ENCODE data around the gene DNAH2. TPM values are rescaled to one million over a fixed set of nuclear protein-coding genes. Genes with fewer than 3 reads are reported as not detected.

The DNAH2 gene
- total and polyA plus RNA-seq, 2 of the 8 experiments (the other 6 are each of a cell fraction or from before 2014, with no cell fraction given) = 0.13 to 0.18 TPM

DNA sequence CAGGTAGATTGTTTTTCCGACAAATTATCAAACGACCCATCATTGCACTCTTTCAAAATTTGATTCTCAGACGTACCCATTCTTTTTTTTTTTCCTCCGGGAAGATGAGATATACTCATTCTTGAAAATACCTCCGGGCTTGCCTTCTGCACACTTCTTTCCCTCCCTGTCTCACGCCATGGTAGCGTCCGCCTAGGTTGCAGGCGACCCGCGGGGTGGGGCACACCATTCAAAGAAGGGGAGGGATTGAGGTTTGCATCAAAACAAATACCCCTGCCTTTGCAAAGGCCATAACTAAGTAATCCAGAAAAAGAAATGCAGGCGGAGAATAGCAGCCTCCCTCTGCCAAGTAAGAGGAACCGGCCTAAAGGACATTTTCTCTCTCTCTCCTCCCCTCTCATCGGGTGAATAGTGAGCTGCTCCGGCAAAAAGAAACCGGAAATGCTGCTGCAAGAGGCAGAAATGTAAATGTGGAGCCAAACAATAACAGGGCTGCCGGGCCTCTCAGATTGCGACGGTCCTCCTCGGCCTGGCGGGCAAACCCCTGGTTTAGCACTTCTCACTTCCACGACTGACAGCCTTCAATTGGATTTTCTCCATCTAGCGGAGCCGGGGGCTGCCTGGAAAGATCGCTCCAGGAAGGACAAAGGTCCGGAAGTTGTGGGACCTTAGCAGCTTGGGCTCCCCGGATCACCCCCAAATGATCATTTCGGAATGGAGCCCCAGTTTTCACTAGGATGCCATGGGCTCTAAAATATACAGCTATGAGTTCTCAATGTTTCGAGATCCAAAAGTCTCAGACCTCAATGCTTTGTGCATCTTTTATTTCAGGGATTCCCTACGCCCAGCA is 31.1 kb upstream of the DNAH2 start (continued):
- peak; percentile 92 for TF ChIP-seq TAF7 (optimal IDR thresholded peaks at IDR 0.05; ENCODE audit: borderline replicate concordance, low read depth, low read length)
- TF ChIP-seq TBP (IDR thresholded peaks at IDR 0.05; ENCODE audit: low read depth, low read length) = peak; percentile 94
- no peak for TF ChIP-seq SRF (IDR thresholded peaks at IDR 0.05; ENCODE audit: low read depth, low read length)
- TF ChIP-seq TCF12 (IDR thresholded peaks at IDR 0.05; ENCODE audit: low read depth, low read length) = no peak
- no peak; the same call in 1 of the 2 replicates for TF ChIP-seq SP1 (IDR thresholded peaks at IDR 0.05; ENCODE audit: low read depth, low read length)
- no peak for TF ChIP-seq SIRT6 (IDR thresholded peaks at IDR 0.05; ENCODE audit: low read length)
- TF ChIP-seq SP2 (IDR thresholded peaks at IDR 0.05; ENCODE audit: low read length) = no peak
- TF ChIP-seq, protein P1, sequence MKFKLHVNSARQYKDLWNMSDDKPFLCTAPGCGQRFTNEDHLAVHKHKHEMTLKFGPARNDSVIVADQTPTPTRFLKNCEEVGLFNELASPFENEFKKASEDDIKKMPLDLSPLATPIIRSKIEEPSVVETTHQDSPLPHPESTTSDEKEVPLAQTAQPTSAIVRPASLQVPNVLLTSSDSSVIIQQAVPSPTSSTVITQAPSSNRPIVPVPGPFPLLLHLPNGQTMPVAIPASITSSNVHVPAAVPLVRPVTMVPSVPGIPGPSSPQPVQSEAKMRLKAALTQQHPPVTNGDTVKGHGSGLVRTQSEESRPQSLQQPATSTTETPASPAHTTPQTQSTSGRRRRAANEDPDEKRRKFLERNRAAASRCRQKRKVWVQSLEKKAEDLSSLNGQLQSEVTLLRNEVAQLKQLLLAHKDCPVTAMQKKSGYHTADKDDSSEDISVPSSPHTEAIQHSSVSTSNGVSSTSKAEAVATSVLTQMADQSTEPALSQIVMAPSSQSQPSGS (IDR thresholded peaks at IDR 0.05; ENCODE audit: low read length) = no peak
- TF ChIP-seq GTF2F1 (IDR thresholded peaks at IDR 0.05; ENCODE audit: borderline replicate concordance, low read depth, low read length) = 0 out of 2 replicates have a peak, but pooled peaks have one; percentile 75
- no peak for TF ChIP-seq RBBP5 (IDR thresholded peaks at IDR 0.05; ENCODE audit: borderline replicate concordance, low read depth, low read length)
- TF ChIP-seq, protein P2, sequence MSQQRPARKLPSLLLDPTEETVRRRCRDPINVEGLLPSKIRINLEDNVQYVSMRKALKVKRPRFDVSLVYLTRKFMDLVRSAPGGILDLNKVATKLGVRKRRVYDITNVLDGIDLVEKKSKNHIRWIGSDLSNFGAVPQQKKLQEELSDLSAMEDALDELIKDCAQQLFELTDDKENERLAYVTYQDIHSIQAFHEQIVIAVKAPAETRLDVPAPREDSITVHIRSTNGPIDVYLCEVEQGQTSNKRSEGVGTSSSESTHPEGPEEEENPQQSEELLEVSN (IDR thresholded peaks at IDR 0.05) = no peak
- no peak for TF ChIP-seq FOSL1 (IDR thresholded peaks at IDR 0.05; ENCODE audit: insufficient read depth, low read depth, low read length)
- TF ChIP-seq SP4 (IDR thresholded peaks at IDR 0.05; ENCODE audit: low read length) = no peak
- no peak for TF ChIP-seq ZNF274 (IDR thresholded peaks at IDR 0.05; ENCODE audit: borderline replicate concordance, extremely low read depth, low read length)
- TF ChIP-seq SAP30 (IDR thresholded peaks at IDR 0.05; ENCODE audit: insufficient read depth, insufficient replicate concordance, low read length) = no peak
- no peak for TF ChIP-seq ASH2L (IDR thresholded peaks at IDR 0.05; ENCODE audit: low read length)
- TF ChIP-seq RFX5 (IDR thresholded peaks at IDR 0.05; ENCODE audit: borderline replicate concordance, low read depth, low read length) = no peak
- no peak for TF ChIP-seq CHD2 (IDR thresholded peaks at IDR 0.05; ENCODE audit: low read length)
- peak; percentile 59; the same call in 1 of the 2 replicates for TF ChIP-seq YY1 (IDR thresholded peaks at IDR 0.05; ENCODE audit: low read depth, low read length)
- TF ChIP-seq SIX5 (IDR thresholded peaks at IDR 0.05; ENCODE audit: low read depth, low read length) = peak; percentile 48
- TF ChIP-seq RAD21 (IDR thresholded peaks at IDR 0.05 in 1 of 2, conservative IDR thresholded peaks at IDR 0.05 in 1 of 2; ENCODE audit: low read depth in 2 of 2, low read length in 2 of 2) = no peak
